Measurements from ENCODE around the gene RPL39.
"Not testable (repeated sequence)": the region's sequence is repeated elsewhere in the genome, so short reads cannot be mapped to it uniquely, and the experiment has no call there.

GRCh38 chrX:119824221-119824620 is 32.8 kb upstream of the RPL39 start:
- TF ChIP-seq CTCF (IDR thresholded peaks at IDR 0.05; ENCODE audit: low read depth, low read length, missing input control); YY1 (IDR thresholded peaks at IDR 0.05); SP1 (IDR thresholded peaks at IDR 0.05); REST (IDR thresholded peaks at IDR 0.05); MAX (IDR thresholded peaks at IDR 0.05); HNF4G (IDR thresholded peaks at IDR 0.05); TAF1 (conservative IDR thresholded peaks at IDR 0.05); GABPA (IDR thresholded peaks at IDR 0.05 in 1 of 2, conservative IDR thresholded peaks at IDR 0.05 in 1 of 2): not testable (repeated sequence)

Measured in liver (tissue), 3 donors.